Measurements from ENCODE around the gene TIMM23. TPM values are rescaled to one million over a fixed set of nuclear protein-coding genes. Genes with fewer than 3 reads are reported as not detected.

TIMM23 gene
- total and polyA plus RNA-seq, 10 of the 15 experiments (the other 5 are each of a cell fraction or from before 2014, with no cell fraction given): 90.0 to 228 (median 120) TPM

DNA sequence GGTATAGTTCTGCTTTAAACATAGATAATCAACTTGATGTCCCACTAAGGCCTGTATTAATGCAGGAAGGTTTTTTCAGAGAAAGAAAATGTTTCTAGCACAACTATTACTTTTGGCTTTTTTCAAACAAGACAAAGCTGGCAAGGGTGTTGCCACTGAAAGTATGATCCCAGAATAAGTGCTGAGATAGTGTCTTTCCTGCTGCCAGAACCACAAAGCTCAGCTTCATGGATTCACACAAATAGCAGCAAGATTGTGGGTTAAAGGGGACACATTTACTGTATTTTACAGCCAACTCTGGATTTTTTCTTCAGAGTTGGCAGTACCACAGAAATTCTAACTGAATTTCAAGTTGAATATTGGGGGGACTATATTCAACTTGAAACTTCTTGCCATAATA lies 53.8 kb downstream of the TIMM23 start:
- DNase-seq (ENCODE audit: low read depth, low spot score) (no peak), FAIRE-seq (no peak), ATAC-seq (no peak)
- SMC1A ChIA-PET (ENCODE audit: uncharacterized antibody, unreplicated experiment): interaction anchor here (1.0 to 2.1 kb wide), 6 partner anchors 10 to 776 kb away, joined by 3 to 7 read pairs (median 4); no protein-coding TSS in a partner anchor
- BruUV-seq (replicated peaks): no TSS peak
- Histone ChIP-seq H3K4me2 (ENCODE audit: control insufficient read depth, insufficient read depth) (no peak overlapping the region), H3K79me2 (ENCODE audit: control insufficient read depth, insufficient read depth, low read length) (peaks cover 86% of the 10 kb centered on the region), H3K27ac (ENCODE audit: control insufficient read depth, insufficient read depth) (no peak overlapping the region), H3K4me1 (ENCODE audit: control insufficient read depth, insufficient read depth, low read length) (peaks cover 5% of the 10 kb centered on the region), H2AFZ (ENCODE audit: control insufficient read depth, low read depth, low read length) (no peak overlapping the region), H3K9me3 (replicated peaks; ENCODE audit: control insufficient read depth, insufficient read depth, low read length) (no peaks in the 10 kb centered on the region), H3K27me3 (replicated peaks in 1 of 2; ENCODE audit: control insufficient read depth in 2 of 2, insufficient read depth in 2 of 2, low read length in 1 of 2) (no peaks in the 10 kb centered on the region), H3K4me3 (no peak overlapping the region), H4K20me1 (ENCODE audit: control insufficient read depth, insufficient read depth) (no peaks in the 10 kb centered on the region; the same call in 1 of the 2 replicates), H3K9ac (ENCODE audit: control insufficient read depth, insufficient read depth, low read length) (no peak overlapping the region), H3K36me3 (ENCODE audit: control insufficient read depth in 2 of 2, insufficient read depth in 2 of 2, low read length in 1 of 2) (0 out of 4 replicates have a peak, but pooled peaks cover 0 to 3% of the 10 kb centered on the region in 2 experiments)
- CTCF ChIA-PET: interaction anchor here (0.7 to 4.5 kb wide), 6 partner anchors 8 to 561 kb away, joined by 3 to 60 read pairs (median 4); no protein-coding TSS in a partner anchor
- POLR2A ChIA-PET: no interaction called here
- intact Hi-C loops (cut with micrococcal nuclease; ENCODE audit: unreplicated experiment) (loop anchor here (10.0 kb wide), 1 partner anchor 561 kb away; no protein-coding TSS in a partner anchor), in situ Hi-C loops (cut with MboI) (loop anchor here (5.0 to 10.0 kb wide), 3 partner anchors 564 to 1021 kb away; partner anchors contain the start of gene ZNF22)
- RAD21 ChIA-PET (ENCODE audit: unreplicated experiment): interaction anchor here (0.7 to 1.5 kb wide), 3 partner anchors 9 to 773 kb away, joined by 3 to 4 read pairs (median 3); no protein-coding TSS in a partner anchor
- TF ChIP-seq CBX3 (IDR thresholded peaks at IDR 0.05; ENCODE audit: borderline replicate concordance, low read depth) (no peak), EGR1 (IDR thresholded peaks at IDR 0.05; ENCODE audit: borderline replicate concordance in 1 of 2, low read depth in 2 of 2, low read length in 2 of 2) (no peak), MYB (IDR thresholded peaks at IDR 0.05; ENCODE audit: borderline replicate concordance, low read depth, low read length) (no peak), BHLHE40 (IDR thresholded peaks at IDR 0.05; ENCODE audit: borderline replicate concordance in 1 of 2, low read depth in 2 of 2, low read length in 1 of 2) (no peak), ETV6 (conservative IDR thresholded peaks at IDR 0.05 in 1 of 2, IDR thresholded peaks at IDR 0.05 in 1 of 2; ENCODE audit: borderline replicate concordance in 1 of 2, low read depth in 1 of 2) (no peak), POLR2A (IDR thresholded peaks at IDR 0.05; ENCODE audit: low read depth, low read length) (no peak), TAF1 (IDR thresholded peaks at IDR 0.05; ENCODE audit: borderline replicate concordance, low read depth, low read length) (no peak), EED (IDR thresholded peaks at IDR 0.05; ENCODE audit: low read depth) (no peak), RAD21 (IDR thresholded peaks at IDR 0.05; ENCODE audit: insufficient read depth, low read depth, low read length) (no peak), EP300 (IDR thresholded peaks at IDR 0.05; ENCODE audit: borderline replicate concordance in 1 of 2, control insufficient read depth in 1 of 2, low read depth in 2 of 2, low read length in 2 of 2) (no peak), BCLAF1 (IDR thresholded peaks at IDR 0.05) (no peak), NFYB (IDR thresholded peaks at IDR 0.05; ENCODE audit: insufficient read depth, low read depth, low read length) (no peak), SIX5 (IDR thresholded peaks at IDR 0.05; ENCODE audit: low read depth, low read length, severe bottlenecking) (no peak), RUNX3 (IDR thresholded peaks at IDR 0.05; ENCODE audit: low read length) (no peak), TBL1XR1 (IDR thresholded peaks at IDR 0.05; ENCODE audit: low read depth, low read length) (no peak), RFX5 (IDR thresholded peaks at IDR 0.05; ENCODE audit: low read depth, low read length) (no peak), STAT3 (IDR thresholded peaks at IDR 0.05; ENCODE audit: low read depth, low read length) (no peak)
- TF ChIP-seq, protein P1, sequence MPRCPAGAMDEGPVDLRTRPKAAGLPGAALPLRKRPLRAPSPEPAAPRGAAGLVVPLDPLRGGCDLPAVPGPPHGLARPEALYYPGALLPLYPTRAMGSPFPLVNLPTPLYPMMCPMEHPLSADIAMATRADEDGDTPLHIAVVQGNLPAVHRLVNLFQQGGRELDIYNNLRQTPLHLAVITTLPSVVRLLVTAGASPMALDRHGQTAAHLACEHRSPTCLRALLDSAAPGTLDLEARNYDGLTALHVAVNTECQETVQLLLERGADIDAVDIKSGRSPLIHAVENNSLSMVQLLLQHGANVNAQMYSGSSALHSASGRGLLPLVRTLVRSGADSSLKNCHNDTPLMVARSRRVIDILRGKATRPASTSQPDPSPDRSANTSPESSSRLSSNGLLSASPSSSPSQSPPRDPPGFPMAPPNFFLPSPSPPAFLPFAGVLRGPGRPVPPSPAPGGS (IDR thresholded peaks at IDR 0.05; ENCODE audit: borderline replicate concordance, insufficient read depth, low read depth, low read length, poor library complexity, severe bottlenecking): no peak
